ENCODE data around the gene HRH1. TPM values are rescaled to one million over a fixed set of nuclear protein-coding genes. Genes with fewer than 3 reads are reported as not detected.
A peak's percentile ranks its signal among the peaks of the same experiment; 100 is the strongest.

Gene HRH1
- total RNA-seq, 4 donors from 2014 or later: 3.7 to 15.9 (median 5.9) TPM

GRCh38 chr3:11198070-11198469, 43.8 kb downstream of the HRH1 start:
- 78% methylated on average over 8 of the region's 8 CpGs for WGBS
- intact Hi-C loops (cut with DNase I): no loop called here
- Histone ChIP-seq H3K4me1 (peaks cover 16 to 49% (median 29%) of the 10 kb centered on the region in 4 donors), H3K4me3 (no peak overlapping the region), H3K27me3 (peaks cover 0 to 7% (median 0%) of the 10 kb centered on the region in 4 donors), H3K36me3 (no peaks in the 10 kb centered on the region), H3K27ac (replicated peaks in 1 of 4) (peak overlapping the region in 1 of 4 donors; percentile 20), H3K9me3 (peaks cover 0 to 6% (median 4%) of the 10 kb centered on the region in 4 donors)
- TF ChIP-seq POLR2AphosphoS5 (IDR thresholded peaks at IDR 0.05) (no peak), POLR2A (IDR thresholded peaks at IDR 0.05; ENCODE audit: low read depth) (no peak), EP300 (IDR thresholded peaks at IDR 0.05) (no peak)
- TF ChIP-seq, protein P1, sequence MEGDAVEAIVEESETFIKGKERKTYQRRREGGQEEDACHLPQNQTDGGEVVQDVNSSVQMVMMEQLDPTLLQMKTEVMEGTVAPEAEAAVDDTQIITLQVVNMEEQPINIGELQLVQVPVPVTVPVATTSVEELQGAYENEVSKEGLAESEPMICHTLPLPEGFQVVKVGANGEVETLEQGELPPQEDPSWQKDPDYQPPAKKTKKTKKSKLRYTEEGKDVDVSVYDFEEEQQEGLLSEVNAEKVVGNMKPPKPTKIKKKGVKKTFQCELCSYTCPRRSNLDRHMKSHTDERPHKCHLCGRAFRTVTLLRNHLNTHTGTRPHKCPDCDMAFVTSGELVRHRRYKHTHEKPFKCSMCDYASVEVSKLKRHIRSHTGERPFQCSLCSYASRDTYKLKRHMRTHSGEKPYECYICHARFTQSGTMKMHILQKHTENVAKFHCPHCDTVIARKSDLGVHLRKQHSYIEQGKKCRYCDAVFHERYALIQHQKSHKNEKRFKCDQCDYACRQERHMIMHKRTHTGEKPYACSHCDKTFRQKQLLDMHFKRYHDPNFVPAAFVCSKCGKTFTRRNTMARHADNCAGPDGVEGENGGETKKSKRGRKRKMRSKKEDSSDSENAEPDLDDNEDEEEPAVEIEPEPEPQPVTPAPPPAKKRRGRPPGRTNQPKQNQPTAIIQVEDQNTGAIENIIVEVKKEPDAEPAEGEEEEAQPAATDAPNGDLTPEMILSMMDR (IDR thresholded peaks at IDR 0.05): no peak
- DNase-seq (ENCODE audit: extremely low spot score): no peak

- 88% methylated on average over 4 of the region's 4 CpGs for WGBS
- Histone ChIP-seq H3K36me3 (no peaks in the 10 kb centered on the region), H3K27ac (replicated peaks in 1 of 4) (no peak overlapping the region), H3K9me3 (peaks cover 0 to 1% (median under 1%) of the 10 kb centered on the region in 4 donors), H3K4me1 (peaks cover 16 to 49% (median 29%) of the 10 kb centered on the region in 4 donors), H3K27me3 (peaks cover 0 to 7% (median 0%) of the 10 kb centered on the region in 4 donors), H3K4me3 (no peak overlapping the region)
- no peak for TF ChIP-seq EP300 (IDR thresholded peaks at IDR 0.05)
- no peak for TF ChIP-seq POLR2A (IDR thresholded peaks at IDR 0.05; ENCODE audit: low read depth)
- TF ChIP-seq, protein P1 (IDR thresholded peaks at IDR 0.05): no peak
- TF ChIP-seq POLR2AphosphoS5 (IDR thresholded peaks at IDR 0.05): no peak
- intact Hi-C loops (cut with DNase I): no loop called here
- DNase-seq (ENCODE audit: extremely low spot score): no peak
Observed at GRCh38 chr3:11198495-11198894, 44.2 kb downstream of the HRH1 start.

DNA sequence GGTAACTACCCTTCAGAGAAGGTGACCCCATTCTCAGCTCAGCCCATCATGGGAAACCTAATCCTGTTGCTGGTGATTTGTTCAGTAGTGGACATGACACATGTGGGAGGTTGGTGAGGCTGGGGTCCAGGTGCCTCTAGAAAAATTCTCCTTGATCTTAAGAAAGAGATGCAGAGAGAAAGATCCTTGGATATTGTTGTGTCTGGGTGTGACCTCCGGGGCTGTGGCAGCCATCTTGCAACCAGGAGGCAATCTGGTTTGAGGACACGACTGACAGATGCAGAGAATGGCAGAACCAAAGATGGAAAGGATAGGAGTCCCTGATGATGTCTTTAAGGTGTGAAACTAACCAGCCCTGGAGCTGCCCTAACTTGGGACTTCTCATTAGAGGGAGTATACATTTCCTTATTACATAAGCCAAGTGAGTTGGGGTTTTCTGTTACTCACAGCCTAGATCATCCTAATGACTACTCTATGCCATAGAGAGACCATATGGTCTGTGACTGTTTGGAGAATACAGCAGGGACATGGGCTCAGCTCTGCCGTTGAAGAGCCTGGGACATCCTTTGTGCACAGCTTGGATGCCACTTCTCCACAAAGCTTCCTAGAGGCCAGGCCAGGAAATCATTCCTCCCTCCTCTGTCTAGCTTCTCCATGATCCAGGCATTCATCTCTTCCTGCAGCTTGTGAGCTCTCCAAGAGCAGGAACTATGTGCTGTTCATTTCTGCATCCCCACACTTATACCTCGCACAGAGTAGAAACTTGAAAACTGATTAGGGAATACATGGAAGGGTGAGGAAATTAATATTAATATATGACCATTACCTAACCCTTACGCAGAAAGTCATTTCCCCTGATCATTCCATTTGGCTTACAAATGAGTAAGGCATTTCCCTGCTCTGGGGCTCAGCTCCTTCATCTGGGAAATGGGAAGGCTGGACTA, 45.9 kb downstream of the HRH1 start:
- Histone ChIP-seq H3K27me3 (peaks cover 0 to 7% (median 0%) of the 10 kb centered on the region in 4 donors), H3K4me1 (peaks cover 16 to 51% (median 28%) of the 10 kb centered on the region in 4 donors), H3K27ac (replicated peaks in 1 of 4) (peak overlapping the region in 3 of 4 donors; percentile 1 to 43 (median 21)), H3K9me3 (no peaks in the 10 kb centered on the region), H3K4me3 (no peak overlapping the region), H3K36me3 (no peaks in the 10 kb centered on the region)
- no peak for DNase-seq (ENCODE audit: extremely low spot score)
- 85% methylated on average over 5 of the region's 5 CpGs for WGBS
- no peak for TF ChIP-seq EP300 (IDR thresholded peaks at IDR 0.05)
- TF ChIP-seq, protein P1 (IDR thresholded peaks at IDR 0.05): no peak
- no peak for TF ChIP-seq POLR2AphosphoS5 (IDR thresholded peaks at IDR 0.05)
- TF ChIP-seq POLR2A (IDR thresholded peaks at IDR 0.05; ENCODE audit: low read depth): no peak
- intact Hi-C loops (cut with DNase I): no loop called here

- WGBS: 75% methylated on average over 6 of the region's 7 CpGs
- Histone ChIP-seq H3K27me3 (peaks cover 0 to 7% (median 0%) of the 10 kb centered on the region in 4 donors), H3K9me3 (no peaks in the 10 kb centered on the region), H3K36me3 (no peaks in the 10 kb centered on the region), H3K4me3 (no peak overlapping the region), H3K4me1 (peaks cover 7 to 44% (median 20%) of the 10 kb centered on the region in 4 donors), H3K27ac (replicated peaks in 1 of 4) (peak overlapping the region in 2 of 4 donors; percentile 43)
- intact Hi-C loops (cut with DNase I): no loop called here
- TF ChIP-seq, protein P1 (IDR thresholded peaks at IDR 0.05): no peak
- TF ChIP-seq POLR2AphosphoS5 (IDR thresholded peaks at IDR 0.05) (peak; percentile 5 to 50), POLR2A (IDR thresholded peaks at IDR 0.05; ENCODE audit: low read depth) (no peak)
- no peak for DNase-seq (ENCODE audit: extremely low spot score)
Observed at GRCh38 chr3:11201251-11202019, 47.1 kb downstream of the HRH1 start.

All from esophagus muscularis mucosa (tissue), 4 donors.